ENCODE measurements around the gene PKNOX1.

DNA sequence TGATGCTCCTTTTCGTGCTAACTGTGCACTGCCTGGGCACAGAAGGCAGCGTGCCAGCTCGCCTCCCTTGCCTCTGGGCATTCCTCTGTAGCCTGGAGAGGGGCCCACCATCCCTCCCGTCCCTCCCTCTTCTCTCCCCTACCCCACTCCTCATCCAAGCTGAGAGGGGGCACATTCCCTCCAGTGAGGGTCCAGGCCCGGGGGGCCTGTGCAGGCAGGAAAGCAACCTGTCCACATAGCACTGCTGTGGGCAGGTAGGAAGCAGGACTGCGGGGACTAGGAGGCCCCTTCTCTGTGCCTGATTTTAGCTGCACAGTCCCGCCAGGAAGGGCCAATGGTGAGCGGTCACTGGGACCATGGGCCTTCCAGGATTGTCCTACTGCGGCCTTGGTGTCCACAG is 10.3 kb upstream of the PKNOX1 start:
- TF ChIP-seq POLR2A (IDR thresholded peaks at IDR 0.05), result no peak
- TF ChIP-seq, protein P1, sequence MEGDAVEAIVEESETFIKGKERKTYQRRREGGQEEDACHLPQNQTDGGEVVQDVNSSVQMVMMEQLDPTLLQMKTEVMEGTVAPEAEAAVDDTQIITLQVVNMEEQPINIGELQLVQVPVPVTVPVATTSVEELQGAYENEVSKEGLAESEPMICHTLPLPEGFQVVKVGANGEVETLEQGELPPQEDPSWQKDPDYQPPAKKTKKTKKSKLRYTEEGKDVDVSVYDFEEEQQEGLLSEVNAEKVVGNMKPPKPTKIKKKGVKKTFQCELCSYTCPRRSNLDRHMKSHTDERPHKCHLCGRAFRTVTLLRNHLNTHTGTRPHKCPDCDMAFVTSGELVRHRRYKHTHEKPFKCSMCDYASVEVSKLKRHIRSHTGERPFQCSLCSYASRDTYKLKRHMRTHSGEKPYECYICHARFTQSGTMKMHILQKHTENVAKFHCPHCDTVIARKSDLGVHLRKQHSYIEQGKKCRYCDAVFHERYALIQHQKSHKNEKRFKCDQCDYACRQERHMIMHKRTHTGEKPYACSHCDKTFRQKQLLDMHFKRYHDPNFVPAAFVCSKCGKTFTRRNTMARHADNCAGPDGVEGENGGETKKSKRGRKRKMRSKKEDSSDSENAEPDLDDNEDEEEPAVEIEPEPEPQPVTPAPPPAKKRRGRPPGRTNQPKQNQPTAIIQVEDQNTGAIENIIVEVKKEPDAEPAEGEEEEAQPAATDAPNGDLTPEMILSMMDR (IDR thresholded peaks at IDR 0.05), result no peak
